Activated naive CD8-positive, alpha-beta T cell treated with anti-CD3 and anti-CD28 coated beads for 36 hours (primary cell): ENCODE data around the gene DLG1. TPM values are rescaled to one million over a fixed set of nuclear protein-coding genes. Genes with fewer than 3 reads are reported as not detected.

ENCODE experiments used
- DNase-seq: peaks from one replicate; pipeline ENCODE4 v3.0.0; 2021
- H3K27ac Mint-ChIP-seq: one replicate; pipeline ENCODE4 v1.8.0; 2022; ENCODE audit warnings: mild to moderate bottlenecking, moderate library complexity, mixed read lengths
- H3K27me3 Mint-ChIP-seq: one replicate; pipeline ENCODE4 v1.8.0; 2022; ENCODE audit warnings: mild to moderate bottlenecking, mixed read lengths
- H3K36me3 Mint-ChIP-seq: one replicate; pipeline ENCODE4 v1.8.0; 2021; ENCODE audit warnings: mild to moderate bottlenecking, mixed read lengths
- H3K4me1 Mint-ChIP-seq: one replicate; pipeline ENCODE4 v1.8.0; 2021; ENCODE audit warnings: mixed read lengths
- H3K4me3 Mint-ChIP-seq: one replicate; pipeline ENCODE4 v1.8.0; 2022; ENCODE audit warnings: mild to moderate bottlenecking, moderate library complexity, mixed read lengths
- H3K9me3 Mint-ChIP-seq: one replicate; pipeline ENCODE4 v1.8.0; 2022; ENCODE audit warnings: mixed read lengths
- total RNA-seq, 2 experiments: library from RNA; stranded (reverse); gene quantifications; one replicate each; pipeline ENCODE4 v1.2.3, GENCODE V29; 2021

The DLG1 gene
- total RNA-seq, 2 experiments from 2014 or later = 47.9 to 49.1 TPM

DNA sequence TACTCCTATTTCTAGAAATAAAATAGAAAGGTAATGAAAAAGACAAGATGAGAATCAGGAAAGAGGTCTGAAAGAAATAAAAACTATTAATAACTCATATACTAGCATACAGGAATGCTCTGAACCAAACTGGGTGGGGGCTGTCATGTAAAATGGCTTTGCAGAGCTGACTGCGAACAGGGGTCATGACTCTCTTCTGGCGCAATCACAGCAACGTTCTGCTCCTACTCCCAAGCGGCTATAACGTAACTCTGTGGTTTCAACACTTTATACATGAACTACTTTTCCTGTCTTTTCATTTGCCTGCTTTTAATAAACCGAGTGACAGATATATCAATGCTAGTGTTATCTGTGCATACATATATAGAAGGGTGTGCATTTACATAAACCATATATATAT, 116.7 kb downstream of the DLG1 start:
- H3K4me3 Mint-ChIP-seq = no peak overlapping the region
- H3K27me3 Mint-ChIP-seq = no peaks in the 10 kb centered on the region
- H3K36me3 Mint-ChIP-seq = peaks cover 7% of the 10 kb centered on the region
- H3K4me1 Mint-ChIP-seq = peaks cover 6% of the 10 kb centered on the region
- no peak for DNase-seq
- H3K27ac Mint-ChIP-seq = no peak overlapping the region
- H3K9me3 Mint-ChIP-seq = no peaks in the 10 kb centered on the region

DNA sequence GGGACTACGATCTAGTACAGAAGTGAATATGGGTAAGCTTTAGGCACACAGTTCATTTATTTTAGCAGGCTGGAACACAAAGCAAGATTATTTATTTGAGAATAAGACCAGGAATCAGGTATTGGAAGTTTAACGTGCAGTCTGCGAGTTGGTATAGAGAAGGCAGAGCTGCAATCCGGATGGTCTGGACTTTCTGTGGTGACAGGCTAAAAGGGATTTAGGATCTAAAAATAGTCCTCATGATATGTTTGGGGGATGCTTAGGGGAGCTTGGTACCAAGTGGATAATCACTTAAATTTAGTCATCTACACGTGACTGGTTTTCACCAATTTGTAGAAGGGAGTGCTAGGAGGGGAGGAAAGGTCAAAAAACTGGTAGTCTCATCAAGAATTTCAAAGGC, 119.4 kb downstream of the DLG1 start:
- no peaks in the 10 kb centered on the region for H3K27me3 Mint-ChIP-seq
- H3K4me1 Mint-ChIP-seq = peaks cover 14% of the 10 kb centered on the region
- no peaks in the 10 kb centered on the region for H3K9me3 Mint-ChIP-seq
- no peak overlapping the region for H3K4me3 Mint-ChIP-seq
- no peak for DNase-seq
- no peak overlapping the region for H3K27ac Mint-ChIP-seq
- peaks cover 10% of the 10 kb centered on the region for H3K36me3 Mint-ChIP-seq

DNA sequence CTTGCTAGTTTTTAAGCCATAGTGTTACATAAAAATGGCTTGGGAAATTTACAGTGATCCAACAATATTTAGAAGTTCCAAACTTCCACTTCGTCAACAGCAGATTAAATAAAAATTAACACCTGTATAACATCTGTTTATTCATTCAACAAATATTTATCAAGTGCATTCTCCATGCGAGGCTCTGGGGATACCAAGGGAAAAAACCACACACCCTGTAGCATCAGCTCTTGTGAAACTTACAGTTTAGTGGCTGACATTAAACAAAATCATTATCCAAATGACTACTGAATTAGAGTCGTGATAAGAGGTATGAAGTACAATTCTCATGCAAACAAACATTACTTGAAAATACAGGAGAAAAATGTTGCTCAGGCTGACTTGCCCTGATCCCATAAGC, 122.9 kb downstream of the DLG1 start:
- peaks cover 14% of the 10 kb centered on the region for H3K4me1 Mint-ChIP-seq
- no peaks in the 10 kb centered on the region for H3K27me3 Mint-ChIP-seq
- no peak overlapping the region for H3K27ac Mint-ChIP-seq
- H3K36me3 Mint-ChIP-seq = peaks cover 10% of the 10 kb centered on the region
- no peak overlapping the region for H3K4me3 Mint-ChIP-seq
- no peaks in the 10 kb centered on the region for H3K9me3 Mint-ChIP-seq
- no peak for DNase-seq

DNA sequence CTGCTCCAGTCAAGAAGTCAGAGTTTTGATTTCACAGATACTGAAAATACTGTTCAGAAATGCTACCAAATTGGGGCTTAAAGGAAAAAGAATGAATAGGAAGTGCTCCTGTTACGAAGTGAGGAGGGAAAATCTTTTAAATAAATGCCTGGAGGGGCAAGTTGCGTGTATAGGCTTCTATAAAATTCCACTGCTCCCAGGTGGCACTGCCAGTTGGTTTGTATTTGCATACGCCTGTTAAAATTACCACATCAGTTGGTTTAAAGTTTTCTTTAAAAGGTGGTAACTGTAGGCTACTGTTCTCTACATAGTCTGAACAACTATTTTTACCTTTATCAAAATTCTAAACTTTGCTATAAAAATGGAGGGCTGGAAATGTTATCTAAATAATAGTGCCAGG, 123.5 kb downstream of the DLG1 start:
- no peak overlapping the region for H3K27ac Mint-ChIP-seq
- H3K9me3 Mint-ChIP-seq = no peaks in the 10 kb centered on the region
- H3K36me3 Mint-ChIP-seq = peaks cover 10% of the 10 kb centered on the region
- H3K4me3 Mint-ChIP-seq = no peak overlapping the region
- H3K4me1 Mint-ChIP-seq = peaks cover 14% of the 10 kb centered on the region
- no peak for DNase-seq
- H3K27me3 Mint-ChIP-seq = no peaks in the 10 kb centered on the region

DNA sequence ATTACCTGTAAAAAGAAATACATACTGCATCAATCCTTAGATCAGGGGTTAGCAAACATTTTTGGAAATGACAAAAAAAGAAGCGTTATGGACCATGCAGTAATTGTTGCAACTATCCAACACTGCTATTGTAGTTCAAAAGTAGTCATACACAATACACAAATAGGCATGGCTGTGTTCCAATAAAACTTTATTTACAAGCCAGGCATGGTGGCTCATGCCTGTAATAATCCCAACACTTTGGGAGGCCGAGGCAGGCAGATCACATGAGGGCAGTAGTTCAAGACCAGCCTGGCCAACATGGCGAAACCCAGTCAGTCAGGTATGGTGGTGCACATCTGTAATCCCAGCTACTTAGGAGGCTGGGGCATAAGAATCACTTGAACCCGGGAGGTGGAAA, 124.8 kb downstream of the DLG1 start:
- no peak for DNase-seq
- Mint-ChIP-seq H3K27ac (no peak overlapping the region), H3K36me3 (peaks cover 10% of the 10 kb centered on the region), H3K4me3 (no peak overlapping the region), H3K9me3 (no peaks in the 10 kb centered on the region), H3K27me3 (no peaks in the 10 kb centered on the region), H3K4me1 (peaks cover 16% of the 10 kb centered on the region)

DNA sequence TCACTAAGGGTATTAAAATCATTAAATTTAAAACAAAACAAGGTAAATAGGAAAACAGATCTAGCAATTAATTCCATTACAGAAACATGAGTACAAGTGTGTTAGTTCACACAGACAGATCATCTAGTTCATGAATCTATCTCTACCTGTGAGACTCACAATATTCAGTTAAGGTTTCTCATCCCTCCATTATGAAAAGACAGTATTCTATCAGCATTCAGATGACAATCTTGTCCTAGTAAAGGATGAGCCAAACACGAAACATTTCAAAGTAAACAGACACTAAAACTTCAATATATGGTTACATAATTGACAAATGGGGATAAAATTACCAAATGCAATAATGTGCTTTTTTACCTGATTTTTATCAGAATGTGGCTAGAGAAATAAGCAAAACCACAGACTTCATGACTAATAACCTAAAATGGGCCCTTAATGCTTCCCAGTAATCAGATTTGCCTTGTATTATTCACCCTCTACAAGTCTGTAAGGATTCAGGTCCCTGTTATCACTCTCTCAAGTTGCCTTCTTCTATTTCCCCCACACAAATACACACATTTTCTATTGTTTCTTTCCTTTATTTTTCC, 126.8 kb downstream of the DLG1 start:
- Mint-ChIP-seq H3K36me3 (peaks cover 3% of the 10 kb centered on the region), H3K27me3 (no peaks in the 10 kb centered on the region), H3K4me1 (peaks cover 19% of the 10 kb centered on the region), H3K27ac (no peak overlapping the region), H3K4me3 (no peak overlapping the region), H3K9me3 (no peaks in the 10 kb centered on the region)
- no peak for DNase-seq

DNA sequence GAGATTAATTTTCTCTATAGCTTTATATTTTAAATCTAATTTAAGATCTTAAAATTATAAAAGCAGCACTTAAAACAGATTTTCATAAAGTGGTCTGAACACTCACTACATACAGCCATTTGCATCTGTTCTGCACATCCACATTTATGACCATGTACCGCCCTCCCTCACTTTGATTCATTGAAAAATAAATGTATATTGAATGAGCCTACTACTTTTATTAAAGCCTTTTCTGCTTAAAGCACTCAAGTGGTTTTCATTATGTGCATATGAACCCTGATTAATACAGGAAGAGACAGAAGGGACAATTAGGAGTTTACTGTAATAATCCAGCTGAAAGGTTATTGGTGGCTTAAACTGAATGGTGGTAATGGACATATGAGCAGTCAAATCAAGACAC, 129.4 kb downstream of the DLG1 start:
- H3K27ac Mint-ChIP-seq = no peak overlapping the region
- DNase-seq = no peak
- H3K4me1 Mint-ChIP-seq = peaks cover 11% of the 10 kb centered on the region
- peaks cover 7% of the 10 kb centered on the region for H3K36me3 Mint-ChIP-seq
- H3K4me3 Mint-ChIP-seq = no peak overlapping the region
- H3K27me3 Mint-ChIP-seq = no peaks in the 10 kb centered on the region
- H3K9me3 Mint-ChIP-seq = no peaks in the 10 kb centered on the region

DNA sequence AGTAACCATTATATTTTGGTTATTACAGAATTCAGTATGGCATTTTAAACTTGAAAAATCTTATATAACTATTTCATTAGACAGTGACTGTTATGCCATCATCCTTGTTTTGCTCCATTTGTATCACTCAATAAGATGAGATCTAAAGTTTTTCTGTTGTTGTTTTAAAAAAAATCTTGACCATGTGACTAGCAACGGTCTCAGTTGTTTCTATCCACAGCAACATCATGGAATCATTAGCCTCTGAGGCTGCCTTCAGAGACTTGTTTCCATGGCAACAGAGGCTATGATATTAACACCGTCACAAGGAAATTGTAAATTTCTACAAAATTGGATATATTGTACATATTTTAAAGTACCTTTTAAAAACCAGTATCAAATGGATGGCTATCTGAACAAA, 129.8 kb downstream of the DLG1 start:
- Mint-ChIP-seq H3K27ac (no peak overlapping the region), H3K9me3 (no peaks in the 10 kb centered on the region), H3K4me1 (peaks cover 11% of the 10 kb centered on the region), H3K36me3 (peaks cover 9% of the 10 kb centered on the region), H3K4me3 (no peak overlapping the region), H3K27me3 (no peaks in the 10 kb centered on the region)
- no peak for DNase-seq

DNA sequence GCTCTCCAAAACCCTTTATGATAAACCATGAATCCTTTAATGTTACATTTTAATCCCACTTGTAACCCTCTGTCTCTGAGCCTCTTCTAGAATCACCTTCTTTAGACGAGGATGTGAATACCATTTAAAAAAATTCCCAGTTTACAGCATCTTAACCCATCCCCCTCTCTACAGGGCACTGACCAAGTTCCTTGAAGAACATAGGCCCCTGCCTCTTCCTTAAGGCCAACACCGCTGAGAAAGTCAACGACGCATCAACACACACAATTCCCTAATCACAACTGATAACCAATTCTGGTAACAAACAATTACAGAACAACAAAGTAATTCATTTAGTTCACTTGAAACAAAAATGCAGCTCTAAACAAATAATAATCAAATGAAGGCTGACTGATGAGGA, 130.3 kb downstream of the DLG1 start:
- Mint-ChIP-seq H3K9me3 (peaks cover 2% of the 10 kb centered on the region), H3K27me3 (no peaks in the 10 kb centered on the region), H3K36me3 (peaks cover 12% of the 10 kb centered on the region), H3K4me3 (no peak overlapping the region), H3K4me1 (peaks cover 13% of the 10 kb centered on the region), H3K27ac (no peak overlapping the region)
- no peak for DNase-seq

DNA sequence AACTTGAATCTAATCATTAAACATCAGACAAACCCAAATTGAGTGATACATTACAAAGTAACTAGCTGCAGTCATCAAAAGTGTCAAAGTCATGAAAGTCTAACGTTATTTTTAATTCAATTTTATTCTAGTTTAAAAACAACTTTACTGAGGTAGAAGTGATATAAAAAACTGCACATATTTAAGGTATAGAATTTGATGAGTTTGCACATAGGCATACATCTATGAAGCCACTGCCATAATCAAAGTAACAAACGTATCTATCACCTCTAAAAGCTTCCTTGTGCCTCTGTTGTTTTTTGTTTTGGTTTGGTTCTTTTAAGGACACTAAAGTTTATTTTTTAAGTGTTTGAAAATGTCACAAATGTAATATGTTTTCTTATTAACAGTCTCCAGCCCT, 130.9 kb downstream of the DLG1 start:
- no peak overlapping the region for H3K4me3 Mint-ChIP-seq
- no peaks in the 10 kb centered on the region for H3K27me3 Mint-ChIP-seq
- peaks cover 4% of the 10 kb centered on the region for H3K9me3 Mint-ChIP-seq

DNA sequence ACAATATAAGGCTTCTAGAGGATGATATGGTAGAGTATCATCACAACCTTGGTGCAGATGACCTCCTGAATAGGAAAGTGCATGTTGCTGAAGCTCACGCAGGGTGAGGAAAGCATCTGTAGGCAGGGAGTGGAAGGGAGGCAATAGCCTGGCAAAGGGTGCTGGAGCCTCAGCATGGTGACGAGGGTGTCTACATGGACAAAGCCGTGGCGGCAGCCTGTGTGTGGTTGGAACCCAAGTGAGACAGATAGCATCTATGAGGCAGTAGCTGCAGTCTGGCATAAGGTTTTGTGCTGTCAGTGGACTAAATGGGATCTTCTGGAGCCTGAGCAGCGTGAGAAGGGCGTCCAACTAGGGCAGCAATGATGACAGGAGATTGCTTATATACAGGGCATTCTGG, 132.5 kb downstream of the DLG1 start:
- H3K4me3 Mint-ChIP-seq = no peak overlapping the region

More for the DNA sequence above, 130.9 kb downstream of the DLG1 start:
- Mint-ChIP-seq H3K4me1 (peaks cover 16% of the 10 kb centered on the region), H3K36me3 (peaks cover 16% of the 10 kb centered on the region), H3K27ac (no peak overlapping the region)
- DNase-seq = no peak

DNA sequence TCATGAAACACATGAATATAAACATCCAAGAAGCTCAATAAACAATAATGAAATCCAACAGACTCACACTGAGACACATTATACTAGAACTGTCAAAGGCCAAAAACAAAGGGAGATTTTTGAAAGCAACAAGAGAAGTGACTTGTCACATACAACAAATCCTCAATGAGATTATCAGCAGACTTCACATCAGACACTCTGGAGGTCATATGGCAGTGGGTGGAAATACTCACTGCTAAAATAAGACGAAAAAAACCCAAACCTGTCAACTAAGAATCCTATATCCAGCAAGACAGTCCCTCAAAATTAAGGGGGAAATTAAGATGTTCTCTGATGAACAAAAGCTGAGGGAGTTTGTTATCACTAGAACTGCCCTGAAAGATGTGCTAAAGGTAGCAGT, 143.4 kb downstream of the DLG1 start:
- Mint-ChIP-seq H3K27ac (no peak overlapping the region), H3K36me3 (peaks cover 56% of the 10 kb centered on the region), H3K4me1 (peaks cover 2% of the 10 kb centered on the region), H3K27me3 (no peaks in the 10 kb centered on the region), H3K4me3 (no peak overlapping the region), H3K9me3 (peaks cover 32% of the 10 kb centered on the region)
- DNase-seq = no peak

More for the DNA sequence above, 132.5 kb downstream of the DLG1 start:
- no peak for DNase-seq
- Mint-ChIP-seq H3K9me3 (peaks cover 4% of the 10 kb centered on the region), H3K36me3 (peaks cover 16% of the 10 kb centered on the region), H3K27me3 (no peaks in the 10 kb centered on the region), H3K4me1 (peaks cover 15% of the 10 kb centered on the region), H3K27ac (no peak overlapping the region)

DNA sequence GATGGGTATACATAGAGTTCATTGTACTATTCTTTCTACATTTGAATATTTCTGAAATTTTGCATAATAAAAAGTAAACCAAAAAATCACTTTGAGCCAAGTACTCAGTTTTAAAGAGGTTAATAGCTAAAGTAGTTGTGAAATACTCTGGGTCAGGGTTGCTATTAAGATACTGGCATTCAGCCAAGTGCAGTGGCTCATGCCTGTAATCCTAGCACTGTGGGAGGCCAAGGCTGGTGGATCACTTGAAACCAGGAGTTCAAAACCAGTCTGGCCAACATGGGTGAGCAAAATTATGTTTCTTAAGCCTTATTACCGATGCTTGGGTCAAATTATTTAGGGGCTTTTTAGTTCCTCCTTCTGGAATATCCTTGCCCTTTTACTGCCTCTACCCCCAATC, 146.8 kb downstream of the DLG1 start:
- Mint-ChIP-seq H3K36me3 (peaks cover 43% of the 10 kb centered on the region), H3K27ac (no peak overlapping the region), H3K4me3 (no peak overlapping the region), H3K4me1 (peaks cover 5% of the 10 kb centered on the region), H3K27me3 (no peaks in the 10 kb centered on the region), H3K9me3 (peaks cover 20% of the 10 kb centered on the region)
- no peak for DNase-seq

DNA sequence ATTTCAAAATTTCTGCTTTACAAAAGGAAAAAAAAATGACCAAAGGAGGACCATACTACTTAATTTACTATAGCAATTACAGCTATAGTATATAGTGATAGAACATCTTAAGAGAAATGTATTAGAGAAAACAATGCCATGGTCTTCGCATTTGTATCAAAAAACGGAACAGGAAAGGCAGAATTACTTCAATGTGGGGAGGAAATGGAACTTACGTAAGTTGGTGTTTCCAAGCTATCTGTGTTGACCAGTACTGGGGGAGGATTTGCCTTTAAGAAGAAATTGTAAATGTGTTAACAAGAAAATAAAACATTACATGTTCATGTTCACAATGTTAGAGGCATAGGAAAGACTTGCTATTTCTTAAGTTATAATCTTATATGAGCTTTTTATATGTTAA, 148.9 kb downstream of the DLG1 start:
- Mint-ChIP-seq H3K36me3 (peaks cover 28% of the 10 kb centered on the region), H3K27ac (no peak overlapping the region), H3K4me3 (no peak overlapping the region), H3K4me1 (peaks cover 9% of the 10 kb centered on the region), H3K9me3 (peaks cover 4% of the 10 kb centered on the region), H3K27me3 (no peaks in the 10 kb centered on the region)
- DNase-seq = no peak

DNA sequence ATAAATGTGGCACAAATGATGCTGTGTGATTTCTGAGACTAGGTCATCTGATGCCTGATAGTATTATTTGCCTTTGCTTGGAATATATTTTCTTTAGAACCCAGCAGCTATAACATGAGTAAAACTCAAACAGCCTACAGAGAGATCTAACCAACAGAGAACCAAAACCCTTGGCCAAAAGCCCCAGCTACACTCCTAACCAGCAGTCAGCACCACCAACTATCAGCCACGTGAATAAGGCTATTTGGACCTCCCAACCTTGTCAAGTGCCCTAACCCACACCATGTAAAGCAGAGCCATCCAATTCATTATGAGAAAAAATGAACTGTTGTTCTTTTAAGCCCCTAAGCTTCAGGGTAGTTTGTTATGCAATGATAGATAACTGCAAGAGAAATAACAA, 154.2 kb downstream of the DLG1 start:
- H3K27ac Mint-ChIP-seq = no peak overlapping the region
- no peak for DNase-seq
- peaks cover 20% of the 10 kb centered on the region for H3K4me1 Mint-ChIP-seq
- H3K4me3 Mint-ChIP-seq = no peak overlapping the region
- peaks cover 2% of the 10 kb centered on the region for H3K9me3 Mint-ChIP-seq
- H3K27me3 Mint-ChIP-seq = no peaks in the 10 kb centered on the region
- H3K36me3 Mint-ChIP-seq = peaks cover 32% of the 10 kb centered on the region

DNA sequence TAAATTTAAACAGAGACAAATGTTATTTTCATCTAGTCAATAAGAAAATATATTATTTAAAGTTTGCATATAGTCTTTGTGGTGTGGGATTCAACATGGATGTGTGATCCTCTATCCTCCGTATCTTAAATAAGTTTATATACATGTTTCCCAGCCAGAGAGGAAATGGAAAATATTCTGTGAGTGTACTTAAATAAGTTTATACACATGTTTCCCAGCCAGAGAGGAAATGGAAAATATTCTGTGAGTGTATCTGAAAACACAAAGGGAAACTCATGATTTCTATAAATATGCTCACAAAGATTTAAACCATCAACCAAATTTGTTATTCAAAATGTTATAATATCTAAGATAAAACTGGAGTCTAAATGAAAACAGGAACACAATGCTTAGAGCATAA, 158.8 kb downstream of the DLG1 start:
- Mint-ChIP-seq H3K27ac (peak overlapping the region; percentile 12), H3K4me3 (no peak overlapping the region), H3K36me3 (peaks cover 49% of the 10 kb centered on the region), H3K9me3 (peaks cover 13% of the 10 kb centered on the region), H3K4me1 (peaks cover 13% of the 10 kb centered on the region), H3K27me3 (no peaks in the 10 kb centered on the region)
- DNase-seq = no peak
